Thymus (tissue), 11 donors: Measurements from ENCODE around the gene LRCOL1. TPM values are rescaled to one million over a fixed set of nuclear protein-coding genes. Genes with fewer than 3 reads are reported as not detected.

Experiments
- DNase-seq, 9 donors: peaks; one replicate each; pipeline ENCODE4 v3.0.0-alpha.2; 2013; ENCODE audit warnings: low spot score in 9 of 9, low read depth in 6 of 9, missing footprints in 1 of 9
- H3K27ac ChIP-seq, 2 donors: one replicate each; pipeline ENCODE4 v1.5.1; 2013; ENCODE audit warnings: control low read depth in 1 of 2, low read depth in 1 of 2, low read length in 1 of 2, mild to moderate bottlenecking in 1 of 2, moderate library complexity in 1 of 2
- H3K27me3 ChIP-seq, 2 donors: one replicate each; pipeline ENCODE4 v1.5.1; 2013; ENCODE audit warnings: low read length in 1 of 2; ENCODE audit not compliant: control insufficient read depth in 2 of 2, insufficient read depth in 1 of 2
- H3K36me3 ChIP-seq, 2 donors: one replicate each; pipeline ENCODE4 v1.5.1; 2013; ENCODE audit warnings: low read length in 1 of 2, mild to moderate bottlenecking in 1 of 2, moderate library complexity in 1 of 2; ENCODE audit not compliant: control insufficient read depth in 2 of 2, insufficient read depth in 2 of 2
- H3K4me1 ChIP-seq, 2 donors: one replicate each; pipeline ENCODE4 v1.5.1; 2013; ENCODE audit warnings: low read length in 2 of 2; ENCODE audit not compliant: control insufficient read depth in 2 of 2, insufficient read depth in 2 of 2
- H3K4me3 ChIP-seq, 2 donors: one replicate each; pipeline ENCODE4 v1.5.1; 2013; ENCODE audit warnings: low read length in 2 of 2, control low read depth in 1 of 2, mild to moderate bottlenecking in 1 of 2
- H3K9me3 ChIP-seq, 2 donors: one replicate each; pipeline ENCODE4 v1.5.1; 2013; ENCODE audit warnings: low read length in 1 of 2, mild to moderate bottlenecking in 1 of 2; ENCODE audit not compliant: control insufficient read depth in 2 of 2, insufficient read depth in 1 of 2
- WGBS: extraction: QIAGEN DNeasy Blood & Tissue Kit; methylation state at CpG from one replicate; pipeline ENCODE4 v1.1.7; 2013; 5-methylcytosine and 5-hydroxymethylcytosine counted together
- polyA plus RNA-seq: library from polyadenylated mRNA; stranded (reverse); fragments of 200-250 nt; gene quantifications from one replicate; pipeline ENCODE4 v1.2.3, GENCODE V29; 2013
- total RNA-seq: library from RNA; stranded (reverse); fragments of 120-200 nt; gene quantifications from one replicate; pipeline ENCODE4 v1.2.4, GENCODE V29; 2013
- donor health status: healthy.

Gene LRCOL1
- total and polyA plus RNA-seq, 2 donors, result 0.61 to 1.1 TPM

DNA sequence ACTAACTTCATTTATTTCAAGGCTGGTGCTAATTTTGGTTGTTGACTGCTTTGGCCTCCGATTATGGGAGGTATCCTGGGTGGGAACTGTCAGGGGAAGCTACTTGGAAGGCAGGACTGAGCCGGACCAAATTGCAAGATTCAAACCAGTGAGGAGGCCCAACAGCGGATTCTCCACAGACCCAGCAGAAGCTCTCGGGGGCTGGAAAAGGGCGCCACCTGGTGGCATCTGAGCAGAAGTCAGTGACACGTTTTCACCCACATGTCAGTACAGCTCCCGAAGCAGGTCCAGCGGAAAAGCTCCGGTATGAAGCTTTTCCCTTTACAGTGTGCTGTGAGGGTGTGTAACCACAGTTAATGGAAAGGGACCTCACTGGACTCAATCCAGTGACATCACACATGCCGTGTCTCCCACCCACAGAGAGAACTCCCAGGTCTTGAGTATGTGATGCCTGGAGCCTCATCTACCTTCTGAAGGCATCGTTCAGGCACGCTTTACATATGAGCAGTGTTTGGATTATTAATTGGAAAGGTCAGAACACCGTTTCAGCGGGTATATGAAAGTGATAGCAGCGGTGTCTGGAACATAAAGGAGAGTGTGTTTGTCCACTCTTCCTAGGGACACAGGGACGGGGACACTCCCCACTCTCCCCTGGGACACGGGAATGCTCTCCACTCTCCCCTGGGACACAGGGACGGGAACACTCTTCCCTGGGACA is 4.6 kb upstream of the LRCOL1 start:
- peak in 8 of 9 donors; percentile 58 to 85 (median 72) for DNase-seq
- WGBS, result 33% methylated on average over 18 of the region's 18 CpGs

DNA sequence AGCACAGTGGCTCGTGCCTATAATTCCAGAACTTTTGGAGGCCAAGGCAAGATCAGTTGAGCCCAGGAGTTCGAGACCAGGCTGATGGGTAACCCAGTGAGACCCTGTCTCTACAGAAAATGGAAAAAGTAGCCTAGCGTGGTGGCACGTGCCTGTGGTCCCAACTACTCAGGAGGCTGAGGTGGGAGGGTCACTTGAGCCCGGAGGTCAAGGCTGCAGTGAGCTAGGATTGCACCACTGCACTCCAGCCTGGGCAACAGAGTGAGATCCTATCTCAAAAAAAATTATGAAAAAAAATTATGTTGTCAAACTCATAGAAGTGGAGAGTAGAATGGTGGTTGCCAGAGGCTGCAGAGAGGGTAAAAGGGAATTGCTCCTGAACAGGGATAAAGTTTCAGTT is 3.6 kb upstream of the LRCOL1 start:
- Histone ChIP-seq H3K27ac (no peak overlapping the region), H3K36me3 (no peaks in the 10 kb centered on the region), H3K9me3 (peaks cover 18 to 49% of the 10 kb centered on the region in 2 donors), H3K27me3 (peaks cover 29 to 67% of the 10 kb centered on the region in 2 donors), H3K4me1 (no peaks in the 10 kb centered on the region), H3K4me3 (no peak overlapping the region)
- no peak for DNase-seq
- 94% methylated on average over 5 of the region's 5 CpGs for WGBS

More for the DNA sequence above, 4.6 kb upstream of the LRCOL1 start:
- Histone ChIP-seq H3K27me3 (peaks cover 35 to 66% of the 10 kb centered on the region in 2 donors), H3K4me1 (no peaks in the 10 kb centered on the region), H3K4me3 (no peak overlapping the region), H3K36me3 (no peaks in the 10 kb centered on the region), H3K27ac (no peak overlapping the region), H3K9me3 (peaks cover 18 to 50% of the 10 kb centered on the region in 2 donors)

DNA sequence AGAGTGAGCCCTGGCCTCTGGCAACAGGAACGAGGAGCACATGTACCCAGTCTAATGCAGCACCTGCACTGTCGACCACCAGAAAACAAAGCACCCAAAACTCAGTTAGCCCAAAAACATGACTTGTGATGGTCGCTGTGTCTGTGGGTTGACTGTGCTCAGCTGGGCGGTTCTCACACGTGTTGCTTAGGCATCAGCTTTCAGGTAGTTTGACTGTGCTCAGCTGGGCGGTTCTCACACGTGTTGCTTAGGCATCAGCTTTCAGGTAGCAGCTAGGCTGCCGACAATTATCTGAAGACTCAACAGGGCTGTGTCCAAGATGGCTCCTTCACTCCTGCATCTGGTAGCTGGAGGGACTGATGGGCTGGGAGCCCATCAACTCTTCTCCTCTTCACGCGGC is 1.2 kb upstream of the LRCOL1 start:
- Histone ChIP-seq H3K4me1 (no peaks in the 10 kb centered on the region), H3K36me3 (no peaks in the 10 kb centered on the region), H3K27me3 (peaks cover 12 to 66% of the 10 kb centered on the region in 2 donors)

DNA sequence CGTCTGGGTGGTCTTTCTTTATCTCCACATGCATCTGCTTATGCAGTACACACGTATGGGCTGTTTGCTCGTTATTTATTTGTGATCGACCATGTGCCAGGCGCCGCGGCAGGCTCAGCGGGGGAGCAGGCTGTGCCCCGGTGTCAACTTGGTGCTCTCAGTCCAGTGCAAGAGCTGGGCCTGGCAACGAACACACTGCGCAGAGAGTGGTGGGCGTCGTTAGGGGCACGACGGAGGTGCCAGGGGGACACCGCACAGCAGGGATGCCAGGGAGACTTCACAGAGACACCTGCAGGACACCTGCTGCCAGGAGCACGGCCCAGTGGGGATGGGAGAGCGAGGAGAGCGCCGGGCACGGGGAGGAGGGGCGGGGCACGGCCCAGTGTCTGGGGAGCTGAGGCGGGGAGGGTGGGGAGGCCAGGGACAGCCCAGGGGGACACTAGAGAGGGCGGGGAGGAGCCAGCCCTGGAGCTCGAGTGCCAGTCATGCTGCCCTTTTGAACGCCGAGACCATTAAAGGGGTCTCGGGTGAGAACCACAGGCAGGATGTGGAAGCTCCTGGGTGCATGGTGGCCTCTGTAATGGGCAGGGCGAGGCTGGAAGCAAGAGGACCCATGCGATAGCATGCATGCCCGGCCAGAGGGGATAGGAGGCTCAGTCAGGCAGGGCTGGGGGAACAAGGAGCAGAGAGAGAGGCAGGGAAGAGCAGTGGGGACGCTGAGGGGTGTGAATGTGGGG is 652 bp upstream of the LRCOL1 start:
- DNase-seq, result no peak
- Histone ChIP-seq H3K36me3 (no peaks in the 10 kb centered on the region), H3K4me1 (no peaks in the 10 kb centered on the region), H3K27me3 (peaks cover 12 to 66% of the 10 kb centered on the region in 2 donors), H3K27ac (no peak overlapping the region), H3K9me3 (peaks cover 3 to 26% of the 10 kb centered on the region in 2 donors), H3K4me3 (no peak overlapping the region)
- WGBS, result 82% methylated on average over 33 of the region's 33 CpGs

More for the DNA sequence above, 1.2 kb upstream of the LRCOL1 start:
- WGBS, result 97% methylated on average over 10 of the region's 10 CpGs
- no peak for DNase-seq
- Histone ChIP-seq H3K9me3 (peaks cover 4 to 32% of the 10 kb centered on the region in 2 donors), H3K4me3 (no peak overlapping the region), H3K27ac (no peak overlapping the region)

DNA sequence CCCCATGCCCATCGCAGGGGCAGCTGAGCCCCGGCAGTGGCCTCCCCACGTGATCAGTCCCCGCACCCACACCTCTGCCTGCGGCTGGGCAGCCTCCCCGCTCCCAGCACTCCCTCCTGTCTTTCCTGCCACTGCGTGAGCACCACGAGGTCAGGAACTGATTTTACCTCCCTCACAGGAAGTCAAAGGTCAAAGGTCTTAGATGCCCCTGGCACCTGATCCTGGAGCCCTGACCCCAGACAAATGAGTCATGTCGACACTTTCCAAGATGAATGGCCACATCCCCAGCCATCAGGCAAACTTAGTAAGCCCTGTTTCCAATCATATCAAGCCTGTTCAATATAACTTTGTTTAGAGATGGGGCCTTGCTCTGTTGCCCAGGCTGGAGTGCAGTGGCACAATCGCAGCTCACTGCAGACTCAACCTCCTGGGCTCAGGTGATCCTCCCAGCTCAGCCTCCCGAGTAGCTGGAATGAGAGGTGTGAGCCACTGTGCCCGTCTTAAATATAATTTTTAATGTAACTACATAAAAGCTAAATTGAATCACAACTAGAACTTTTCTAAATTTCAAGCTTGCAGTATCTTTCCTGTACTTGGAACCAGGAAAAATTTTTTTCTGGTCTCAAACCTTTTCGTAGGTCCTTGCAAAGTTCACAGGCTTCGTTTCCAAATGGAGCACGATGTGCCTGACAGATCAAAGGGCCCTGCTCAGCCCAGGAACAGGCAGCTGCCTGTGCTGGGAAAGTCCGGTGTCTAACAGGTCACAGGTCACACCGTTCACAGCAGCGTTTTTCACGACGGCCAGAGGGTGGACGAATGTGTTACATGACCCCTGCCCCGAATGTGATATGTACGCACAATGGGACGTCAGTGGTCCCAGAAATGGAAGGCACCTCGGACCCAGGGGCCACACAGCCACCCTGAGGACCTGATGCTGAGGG is 1.9 kb downstream of the LRCOL1 start:
- H3K9me3 ChIP-seq, result peaks cover 3 to 14% of the 10 kb centered on the region in 2 donors
- H3K27me3 ChIP-seq, result peaks cover 19 to 82% of the 10 kb centered on the region in 2 donors
- 60% methylated on average over 25 of the region's 25 CpGs for WGBS
- H3K27ac ChIP-seq, result no peak overlapping the region
- no peak overlapping the region for H3K4me3 ChIP-seq
- H3K4me1 ChIP-seq, result no peaks in the 10 kb centered on the region
- no peak for DNase-seq
- H3K36me3 ChIP-seq, result no peaks in the 10 kb centered on the region

DNA sequence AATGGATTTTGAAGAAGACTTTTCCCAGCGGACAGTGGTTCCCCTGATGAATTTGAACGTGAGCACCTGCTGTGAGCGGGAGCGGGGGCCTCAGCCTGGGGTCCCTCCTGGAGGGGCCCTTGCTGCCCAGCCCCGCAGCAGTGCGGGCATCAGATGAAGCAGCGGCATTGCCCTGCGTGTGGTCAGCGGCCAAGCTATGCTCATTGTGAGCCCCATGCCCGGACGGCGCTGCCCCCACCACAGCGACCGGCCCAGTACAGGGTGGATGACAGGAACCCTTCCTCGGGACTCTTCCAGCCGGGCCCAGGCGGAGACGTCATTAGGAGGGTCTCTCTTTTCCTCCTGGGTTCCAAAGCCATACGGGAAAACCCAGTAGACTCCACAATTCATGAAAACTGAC is 3.5 kb downstream of the LRCOL1 start:
- no peak overlapping the region for H3K4me3 ChIP-seq
- peaks cover 28 to 96% of the 10 kb centered on the region in 2 donors for H3K27me3 ChIP-seq
- no peak overlapping the region for H3K27ac ChIP-seq
- H3K36me3 ChIP-seq, result no peaks in the 10 kb centered on the region
- DNase-seq, result no peak
- H3K4me1 ChIP-seq, result no peaks in the 10 kb centered on the region
- 91% methylated on average over 19 of the region's 19 CpGs for WGBS
- peaks cover 3 to 12% of the 10 kb centered on the region in 2 donors for H3K9me3 ChIP-seq

DNA sequence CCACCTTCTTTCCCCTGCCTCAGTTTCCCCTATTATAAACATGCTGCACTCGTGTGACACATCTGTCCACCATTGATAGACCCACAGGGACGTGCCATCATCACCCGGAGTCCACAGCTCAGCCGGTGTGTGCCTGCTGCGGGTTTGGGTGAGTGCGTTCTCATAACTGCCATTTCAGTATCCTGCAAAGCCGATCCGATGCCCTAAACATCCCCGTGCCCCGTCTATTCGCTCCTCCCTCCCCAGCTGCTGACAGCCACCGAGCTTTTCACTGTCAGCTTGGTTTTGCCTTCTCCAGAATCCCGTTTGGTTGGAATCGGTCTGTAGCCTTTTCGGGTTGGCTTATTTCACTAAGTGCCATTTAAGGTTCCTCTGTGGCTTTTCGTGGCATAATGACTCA is 3.9 kb downstream of the LRCOL1 start:
- peaks cover 3 to 8% of the 10 kb centered on the region in 2 donors for H3K9me3 ChIP-seq
- no peak overlapping the region for H3K4me3 ChIP-seq
- peaks cover 28 to 96% of the 10 kb centered on the region in 2 donors for H3K27me3 ChIP-seq
- H3K36me3 ChIP-seq, result no peaks in the 10 kb centered on the region
- WGBS, result 74% methylated on average over 16 of the region's 16 CpGs
- no peak for DNase-seq
- H3K27ac ChIP-seq, result no peak overlapping the region
- no peaks in the 10 kb centered on the region for H3K4me1 ChIP-seq

DNA sequence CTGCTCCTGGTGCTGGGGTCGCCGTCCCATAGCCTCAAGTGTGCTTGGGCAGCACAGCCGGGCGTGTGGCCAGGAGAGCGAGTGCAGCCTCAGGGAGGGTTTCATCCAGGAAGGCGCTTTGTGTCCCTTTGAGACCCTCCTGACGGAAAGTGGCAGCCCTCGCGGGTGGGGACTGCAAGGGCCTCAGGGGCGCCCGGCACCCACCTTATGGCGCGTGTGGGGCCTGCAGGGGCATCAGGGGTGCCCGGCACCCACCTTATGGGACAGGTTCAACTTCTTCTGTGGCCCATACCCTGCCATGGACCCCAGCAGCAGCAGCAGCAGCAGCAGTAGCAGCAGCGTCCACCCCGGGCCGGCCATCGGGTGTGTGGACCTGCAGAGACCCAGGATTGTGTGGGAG is 4.5 kb downstream of the LRCOL1 start:
- H3K4me3 ChIP-seq, result no peak overlapping the region
- DNase-seq, result no peak
- H3K9me3 ChIP-seq, result peaks cover 2% of the 10 kb centered on the region in 2 donors
- peaks cover 32 to 96% of the 10 kb centered on the region in 2 donors for H3K27me3 ChIP-seq
- no peaks in the 10 kb centered on the region for H3K36me3 ChIP-seq
- H3K4me1 ChIP-seq, result peaks cover 0 to 1% of the 10 kb centered on the region in 2 donors
- WGBS, result 91% methylated on average over 18 of the region's 18 CpGs
- H3K27ac ChIP-seq, result no peak overlapping the region
